Activated CD4-positive, alpha-beta T cell treated with anti-CD3 and anti-CD28 coated beads, Interleukin-2, amount 50 U/mL, for 1 hour (primary cell): ENCODE measurements around the gene ORC4.

Experiments used
- DNase-seq: peaks from one replicate; pipeline ENCODE4 v3.0.0-alpha.2; 2020

ORC4 gene

GRCh38 chr2:147925886-147926285 is 94.7 kb downstream of the ORC4 start:
- DNase-seq: no peak

GRCh38 chr2:147924647-147925046 is 95.9 kb downstream of the ORC4 start:
- DNase-seq: no peak

DNA sequence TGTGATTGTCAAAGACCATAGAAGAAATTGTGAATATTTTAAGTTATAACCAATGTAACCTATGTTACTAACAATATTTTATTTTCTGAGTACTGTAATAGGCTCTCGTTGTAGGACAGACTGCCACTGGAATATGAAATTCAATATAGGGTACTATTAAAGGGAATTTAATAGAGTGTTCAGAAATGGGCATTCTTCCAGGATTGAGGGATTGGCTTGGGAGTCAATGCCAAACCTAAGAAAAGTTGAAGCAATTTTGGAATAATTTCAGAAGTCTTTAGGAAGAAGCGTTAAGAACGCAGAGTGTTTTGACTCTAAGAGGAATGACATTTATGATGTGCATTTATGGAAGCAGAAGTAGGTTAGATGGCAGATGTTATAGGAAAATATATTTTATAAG is 96.7 kb downstream of the ORC4 start:
- no peak for DNase-seq

GRCh38 chr2:147917161-147917560 is 103.4 kb downstream of the ORC4 start:
- DNase-seq: no peak

GRCh38 chr2:147916723-147917122 is 103.8 kb downstream of the ORC4 start:
- no peak for DNase-seq

DNA sequence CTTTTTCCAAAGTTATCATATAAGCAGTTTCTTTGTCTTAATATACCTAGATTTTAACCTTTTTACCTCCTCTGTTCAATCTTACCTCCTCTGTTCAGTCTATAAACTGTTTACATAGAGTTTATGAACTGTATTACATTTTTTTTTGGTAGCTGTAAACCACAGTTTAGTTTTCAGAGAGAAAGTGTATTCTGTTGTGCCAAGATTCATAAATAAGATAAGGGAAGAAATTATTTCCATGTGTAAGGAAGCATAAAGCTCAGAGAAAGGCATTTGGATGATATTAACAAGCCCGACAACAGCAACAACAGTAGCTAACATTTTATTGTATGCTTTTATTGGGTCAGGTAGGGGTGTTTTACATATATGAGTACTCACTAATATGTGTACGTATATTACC is 104.5 kb downstream of the ORC4 start:
- no peak for DNase-seq

- DNase-seq: no peak
These were observed 106.6 kb downstream of the ORC4 start for GRCh38 chr2:147913701-147914480.

GRCh38 chr2:147910990-147911473 is 109.5 kb downstream of the ORC4 start:
- peak; percentile 7 for DNase-seq

DNA sequence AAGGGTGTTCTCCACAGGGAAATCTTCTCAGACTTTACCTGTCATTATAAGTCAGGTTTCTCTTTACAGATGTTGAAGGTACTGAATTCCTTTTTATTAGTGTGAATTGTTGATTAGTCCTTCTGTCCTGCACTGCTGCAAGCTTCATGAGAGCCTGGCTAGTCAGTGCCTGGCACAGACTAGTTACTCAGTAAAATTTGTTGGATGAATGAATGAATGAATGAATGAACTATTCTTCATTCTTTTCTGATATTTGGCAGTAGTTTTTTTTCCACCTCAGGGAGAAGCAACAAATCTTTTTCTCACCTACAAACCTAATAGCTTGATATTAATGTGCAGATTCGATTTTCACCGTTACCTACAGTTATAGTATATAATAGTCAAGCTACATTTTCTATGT is 111.4 kb downstream of the ORC4 start:
- DNase-seq: no peak

- DNase-seq: no peak
These were observed 116.5 kb downstream of the ORC4 start for GRCh38 chr2:147904051-147904450.

DNA sequence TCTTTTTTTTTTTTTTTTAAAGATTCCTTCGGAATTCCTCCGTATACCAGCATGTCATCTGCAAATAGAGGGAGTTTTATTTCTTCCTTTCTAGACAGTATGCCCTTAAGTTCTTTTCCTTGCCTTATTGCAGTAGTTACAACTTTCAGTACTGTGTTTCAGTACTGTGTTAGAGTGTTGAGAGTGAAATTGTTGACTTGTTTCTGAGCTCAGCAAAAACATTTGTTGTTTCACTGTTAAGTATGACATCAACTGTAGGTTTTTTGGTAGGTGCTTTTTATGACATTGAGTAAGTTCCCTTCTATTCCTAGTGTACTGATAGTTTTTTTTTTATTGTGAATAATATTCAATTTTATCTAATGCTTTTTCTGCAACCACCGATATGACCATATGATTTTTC is 131.9 kb downstream of the ORC4 start:
- DNase-seq: no peak

DNA sequence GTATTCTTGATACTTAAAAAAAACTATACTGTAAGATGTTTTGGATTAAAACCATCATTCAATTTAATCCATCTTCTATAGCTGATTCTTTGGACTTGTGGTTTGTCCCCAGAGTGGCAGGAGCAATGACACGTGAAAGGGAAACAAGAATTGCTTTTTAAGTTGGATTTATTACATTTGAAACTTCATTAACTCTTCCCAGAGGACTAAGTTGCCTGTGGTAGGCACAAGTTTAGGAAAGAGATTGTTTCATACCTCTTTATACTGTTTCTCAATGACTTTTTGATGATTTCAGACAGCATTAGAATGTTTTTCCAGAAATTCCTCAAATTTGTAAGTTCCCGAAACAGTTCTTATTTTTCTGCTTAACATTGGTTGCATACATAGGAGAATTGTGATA is 134.4 kb downstream of the ORC4 start:
- no peak for DNase-seq

DNA sequence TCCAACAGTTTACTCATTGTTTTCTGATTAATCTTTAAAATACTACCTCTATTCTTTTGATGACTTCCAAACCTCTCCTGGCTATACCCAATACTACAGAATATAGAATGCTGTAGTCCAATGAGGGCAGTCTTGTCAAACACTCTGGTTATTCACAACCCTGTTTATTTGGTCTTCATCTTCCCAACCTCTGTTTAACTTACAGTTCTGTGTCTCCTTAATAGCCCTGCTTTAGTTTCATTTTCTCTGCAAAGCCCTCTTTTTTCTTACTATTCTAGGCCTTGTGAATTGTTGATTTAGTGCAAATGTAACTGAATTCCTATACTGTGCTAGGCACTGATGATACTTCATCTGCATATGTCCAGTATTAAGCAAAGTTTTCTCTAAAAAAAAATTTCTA is 135.7 kb downstream of the ORC4 start:
- no peak for DNase-seq

- no peak for DNase-seq
These were observed 137.9 kb downstream of the ORC4 start for GRCh38 chr2:147882631-147883030.
